GM12892 (cell line): Measurements from ENCODE around the gene NMNAT2.

Experiments used
- POLR2A ChIP-seq: IDR thresholded peaks from 2 replicates; pipeline ENCODE4 v1.6.1; 2011; ENCODE audit warnings: low read depth, low read length, control low read depth
- TAF1 ChIP-seq: IDR thresholded peaks from 2 replicates; pipeline ENCODE4 v1.6.1; 2011; ENCODE audit warnings: low read depth, mild to moderate bottlenecking, control low read depth, low read length, borderline replicate concordance

DNA sequence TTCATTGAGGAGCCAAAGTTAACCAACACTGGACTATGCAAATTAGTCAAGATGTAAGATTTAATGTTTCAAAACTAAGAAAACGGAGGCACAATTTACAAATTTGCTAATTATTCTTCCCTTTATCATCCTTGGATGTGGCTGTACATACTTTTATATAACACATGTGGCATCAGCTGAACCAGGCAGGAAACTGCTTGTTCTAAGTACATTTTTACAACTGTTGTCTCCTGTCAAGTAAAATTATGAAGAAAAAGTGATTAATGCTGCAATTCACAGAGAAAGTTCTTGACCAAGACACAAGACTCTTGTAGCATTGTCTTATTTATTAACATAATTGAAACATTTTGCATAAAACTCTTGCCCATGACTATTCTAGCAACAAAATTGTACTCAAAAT, 170.2 kb downstream of the NMNAT2 start:
- TF ChIP-seq TAF1 (no peak), POLR2A (no peak)
